ENCODE results near the gene SCN5A.

DNA sequence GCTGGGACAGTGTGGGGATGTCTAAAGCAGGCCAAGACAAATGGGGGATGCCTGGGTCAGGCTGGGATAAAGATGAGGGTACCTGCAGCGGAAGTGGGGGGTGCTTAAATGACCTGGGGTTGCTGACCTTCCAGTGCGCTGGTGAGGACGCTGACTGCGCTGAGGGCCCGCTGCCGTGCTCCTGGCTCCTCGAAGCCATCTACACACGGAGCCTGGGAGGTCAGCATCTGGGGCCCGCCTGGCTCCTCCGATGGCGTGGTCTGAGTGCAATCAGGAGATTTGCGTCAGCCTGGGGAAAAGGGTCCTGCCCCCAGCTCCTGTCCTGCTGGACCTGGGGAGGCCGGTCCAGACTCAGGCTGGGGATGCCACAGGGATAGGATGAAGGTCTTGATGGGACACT, 50.7 kb downstream of the SCN5A start:
- TF ChIP-seq EZH2 (IDR thresholded peaks at IDR 0.05; ENCODE audit: low read length) = no peak
- TF ChIP-seq, protein P1, sequence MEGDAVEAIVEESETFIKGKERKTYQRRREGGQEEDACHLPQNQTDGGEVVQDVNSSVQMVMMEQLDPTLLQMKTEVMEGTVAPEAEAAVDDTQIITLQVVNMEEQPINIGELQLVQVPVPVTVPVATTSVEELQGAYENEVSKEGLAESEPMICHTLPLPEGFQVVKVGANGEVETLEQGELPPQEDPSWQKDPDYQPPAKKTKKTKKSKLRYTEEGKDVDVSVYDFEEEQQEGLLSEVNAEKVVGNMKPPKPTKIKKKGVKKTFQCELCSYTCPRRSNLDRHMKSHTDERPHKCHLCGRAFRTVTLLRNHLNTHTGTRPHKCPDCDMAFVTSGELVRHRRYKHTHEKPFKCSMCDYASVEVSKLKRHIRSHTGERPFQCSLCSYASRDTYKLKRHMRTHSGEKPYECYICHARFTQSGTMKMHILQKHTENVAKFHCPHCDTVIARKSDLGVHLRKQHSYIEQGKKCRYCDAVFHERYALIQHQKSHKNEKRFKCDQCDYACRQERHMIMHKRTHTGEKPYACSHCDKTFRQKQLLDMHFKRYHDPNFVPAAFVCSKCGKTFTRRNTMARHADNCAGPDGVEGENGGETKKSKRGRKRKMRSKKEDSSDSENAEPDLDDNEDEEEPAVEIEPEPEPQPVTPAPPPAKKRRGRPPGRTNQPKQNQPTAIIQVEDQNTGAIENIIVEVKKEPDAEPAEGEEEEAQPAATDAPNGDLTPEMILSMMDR (optimal IDR thresholded peaks at IDR 0.05 in 1 of 3, IDR thresholded peaks at IDR 0.05 in 1 of 3, conservative IDR thresholded peaks at IDR 0.05 in 1 of 3; ENCODE audit: extremely low read depth in 1 of 3, insufficient read depth in 2 of 3, low read length in 3 of 3) = no peak
